Neural crest cell (in vitro differentiated cells): Measurements from ENCODE around the gene SLC38A4. TPM values are rescaled to one million over a fixed set of nuclear protein-coding genes. Genes with fewer than 3 reads are reported as not detected.

Source experiments
- DNase-seq: peaks from one replicate; pipeline ENCODE4 v3.0.0; 2021; ENCODE audit warnings: low read depth, mixed read lengths, low spot score
- H3K27ac Mint-ChIP-seq: one replicate; pipeline ENCODE4 v1.8.0; 2021; ENCODE audit warnings: mild to moderate bottlenecking, mixed read lengths; ENCODE audit not compliant: unreplicated experiment
- H3K27me3 Mint-ChIP-seq: 2 replicates; pipeline ENCODE4 v1.8.0; 2021; ENCODE audit warnings: low read depth, mild to moderate bottlenecking, mixed read lengths
- H3K36me3 Mint-ChIP-seq: 2 replicates; pipeline ENCODE4 v1.8.0; 2021; ENCODE audit warnings: low read depth, mild to moderate bottlenecking, mixed read lengths
- H3K4me1 Mint-ChIP-seq: 2 replicates; pipeline ENCODE4 v1.8.0; 2021; ENCODE audit warnings: mixed read lengths
- H3K4me3 Mint-ChIP-seq: one replicate; pipeline ENCODE4 v1.8.0; 2021; ENCODE audit warnings: mild to moderate bottlenecking, mixed read lengths
- H3K9me3 Mint-ChIP-seq: 2 replicates; pipeline ENCODE4 v1.8.0; 2021; ENCODE audit warnings: mixed read lengths
- total RNA-seq: library from RNA; stranded (reverse); gene quantifications from 2 replicates; pipeline ENCODE4 v1.2.1, GENCODE V29; 2021
- TF ChIP-seq, protein P1 (sequence below): fragments of 200-600 bp; sonication (generic); conservative IDR thresholded peaks from 2 replicates; pipeline ENCODE4 v1.5.0; 2021; ENCODE audit warnings: antibody characterized with exemption, mild to moderate bottlenecking

The SLC38A4 gene
- total RNA-seq, 1 donor from 2014 or later: not detected

- H3K4me1 Mint-ChIP-seq: no peaks in the 10 kb centered on the region
- no peak for DNase-seq
- H3K4me3 Mint-ChIP-seq: no peak overlapping the region
- H3K36me3 Mint-ChIP-seq: no peaks in the 10 kb centered on the region
- no peaks in the 10 kb centered on the region for H3K9me3 Mint-ChIP-seq
- no peak overlapping the region for H3K27ac Mint-ChIP-seq
- TF ChIP-seq, protein P1, sequence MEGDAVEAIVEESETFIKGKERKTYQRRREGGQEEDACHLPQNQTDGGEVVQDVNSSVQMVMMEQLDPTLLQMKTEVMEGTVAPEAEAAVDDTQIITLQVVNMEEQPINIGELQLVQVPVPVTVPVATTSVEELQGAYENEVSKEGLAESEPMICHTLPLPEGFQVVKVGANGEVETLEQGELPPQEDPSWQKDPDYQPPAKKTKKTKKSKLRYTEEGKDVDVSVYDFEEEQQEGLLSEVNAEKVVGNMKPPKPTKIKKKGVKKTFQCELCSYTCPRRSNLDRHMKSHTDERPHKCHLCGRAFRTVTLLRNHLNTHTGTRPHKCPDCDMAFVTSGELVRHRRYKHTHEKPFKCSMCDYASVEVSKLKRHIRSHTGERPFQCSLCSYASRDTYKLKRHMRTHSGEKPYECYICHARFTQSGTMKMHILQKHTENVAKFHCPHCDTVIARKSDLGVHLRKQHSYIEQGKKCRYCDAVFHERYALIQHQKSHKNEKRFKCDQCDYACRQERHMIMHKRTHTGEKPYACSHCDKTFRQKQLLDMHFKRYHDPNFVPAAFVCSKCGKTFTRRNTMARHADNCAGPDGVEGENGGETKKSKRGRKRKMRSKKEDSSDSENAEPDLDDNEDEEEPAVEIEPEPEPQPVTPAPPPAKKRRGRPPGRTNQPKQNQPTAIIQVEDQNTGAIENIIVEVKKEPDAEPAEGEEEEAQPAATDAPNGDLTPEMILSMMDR: no peak
- peaks cover 4% of the 10 kb centered on the region for H3K27me3 Mint-ChIP-seq
These were observed 21.7 kb downstream of the SLC38A4 start for GRCh38 chr12:46804054-46804453.

- H3K27me3 Mint-ChIP-seq: peaks cover 4% of the 10 kb centered on the region
- H3K36me3 Mint-ChIP-seq: no peaks in the 10 kb centered on the region
- H3K4me3 Mint-ChIP-seq: no peak overlapping the region
- DNase-seq: no peak
- H3K27ac Mint-ChIP-seq: no peak overlapping the region
- TF ChIP-seq, protein P1: no peak
- H3K4me1 Mint-ChIP-seq: no peaks in the 10 kb centered on the region
- H3K9me3 Mint-ChIP-seq: no peaks in the 10 kb centered on the region
These were observed 22.3 kb downstream of the SLC38A4 start for GRCh38 chr12:46803517-46803916.

DNA sequence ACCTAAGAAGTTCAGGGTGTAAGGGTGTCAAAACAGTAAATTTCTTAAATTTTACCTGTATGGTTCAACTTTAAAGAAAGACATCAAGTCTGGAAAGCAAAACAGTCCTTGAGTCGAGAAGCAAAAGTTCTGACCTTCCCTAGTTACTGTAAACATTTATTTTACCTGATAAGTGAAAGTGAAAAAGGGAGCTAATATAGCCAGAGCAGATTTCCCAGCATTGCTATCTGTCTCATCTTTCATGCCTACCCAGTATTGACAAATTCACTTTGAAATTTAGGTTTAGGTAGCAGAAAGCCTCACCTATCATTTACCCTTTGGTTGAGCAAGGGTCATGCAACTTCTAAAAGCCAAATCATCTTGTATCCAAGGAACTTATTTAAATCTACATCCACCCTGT is 24.5 kb downstream of the SLC38A4 start:
- H3K27me3 Mint-ChIP-seq: peaks cover 4% of the 10 kb centered on the region
- TF ChIP-seq, protein P1: no peak
- peaks cover 5% of the 10 kb centered on the region for H3K9me3 Mint-ChIP-seq
- no peak for DNase-seq
- H3K36me3 Mint-ChIP-seq: no peaks in the 10 kb centered on the region
- H3K4me3 Mint-ChIP-seq: no peak overlapping the region
- no peaks in the 10 kb centered on the region for H3K4me1 Mint-ChIP-seq
- H3K27ac Mint-ChIP-seq: no peak overlapping the region

GRCh38 chr12:46800160-46800559 is 25.6 kb downstream of the SLC38A4 start:
- Mint-ChIP-seq H3K27ac (no peak overlapping the region), H3K9me3 (peaks cover 9% of the 10 kb centered on the region), H3K4me3 (no peak overlapping the region), H3K27me3 (peaks cover 4% of the 10 kb centered on the region), H3K36me3 (no peaks in the 10 kb centered on the region), H3K4me1 (no peaks in the 10 kb centered on the region)
- TF ChIP-seq, protein P1: no peak
- no peak for DNase-seq

DNA sequence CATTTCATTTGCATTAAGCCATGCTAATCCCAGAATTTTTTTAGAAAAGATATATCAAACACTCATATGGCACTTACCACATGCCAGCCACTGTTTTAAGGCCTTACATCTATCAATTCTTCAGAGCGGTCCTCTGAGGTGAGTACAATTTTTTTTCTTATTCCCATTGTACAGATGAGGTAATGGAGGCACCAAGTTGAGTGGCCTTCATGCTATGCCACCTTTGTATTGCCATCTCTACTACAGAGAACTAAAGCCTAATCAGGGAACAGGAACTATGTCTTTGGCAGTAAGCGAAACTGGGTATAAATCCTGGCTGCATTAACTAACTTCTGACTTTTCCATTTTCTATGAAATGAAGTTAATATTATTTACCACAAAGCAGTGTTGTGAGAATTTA is 27.1 kb downstream of the SLC38A4 start:
- Mint-ChIP-seq H3K4me1 (no peaks in the 10 kb centered on the region), H3K27me3 (peaks cover 4% of the 10 kb centered on the region), H3K4me3 (no peak overlapping the region), H3K36me3 (no peaks in the 10 kb centered on the region), H3K27ac (no peak overlapping the region), H3K9me3 (peaks cover 9% of the 10 kb centered on the region)
- DNase-seq: no peak
- TF ChIP-seq, protein P1: no peak

DNA sequence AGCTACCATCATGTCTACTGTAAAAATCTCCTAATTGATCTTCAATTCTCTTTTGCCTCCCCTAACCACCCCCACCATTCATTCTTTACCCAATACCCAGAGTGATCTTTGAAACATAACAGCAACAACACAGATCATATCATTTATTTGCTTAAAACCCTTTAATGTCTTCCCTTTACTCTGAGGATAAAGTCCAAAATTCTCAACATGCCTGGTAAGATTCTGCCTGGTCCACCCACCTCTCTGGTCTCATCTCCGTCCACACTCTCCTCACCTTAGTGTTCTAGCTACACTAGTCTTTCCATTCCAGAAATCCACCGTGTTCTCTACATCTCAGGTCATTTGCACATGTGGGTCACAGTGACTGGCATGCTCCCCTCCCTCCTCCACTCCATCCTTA is 27.7 kb downstream of the SLC38A4 start:
- H3K9me3 Mint-ChIP-seq: peaks cover 9% of the 10 kb centered on the region
- H3K4me3 Mint-ChIP-seq: no peak overlapping the region
- peaks cover 3% of the 10 kb centered on the region for H3K27me3 Mint-ChIP-seq
- DNase-seq: no peak
- H3K4me1 Mint-ChIP-seq: no peaks in the 10 kb centered on the region
- TF ChIP-seq, protein P1: no peak
- no peak overlapping the region for H3K27ac Mint-ChIP-seq
- H3K36me3 Mint-ChIP-seq: no peaks in the 10 kb centered on the region
